MM.1S (cell line): ENCODE measurements around the gene VEGFC.

Experiments used
- DNase-seq: peaks from one replicate; pipeline ENCODE4 v3.0.0-alpha.2; 2015
- H2AFZ ChIP-seq: fragments of 300-600 bp; sonication (generic); 2 replicates; pipeline ENCODE4 v1.6.0; 2016; ENCODE audit warnings: antibody characterized with exemption, low read length
- H3F3A ChIP-seq: fragments of 300-600 bp; sonication (generic); 2 replicates; pipeline ENCODE4 v1.6.1; 2016; ENCODE audit warnings: mild to moderate bottlenecking, antibody characterized with exemption, low read length, moderate library complexity, mixed read lengths; ENCODE audit not compliant: insufficient read depth
- H3K27ac ChIP-seq: fragments of 300-600 bp; sonication (generic); 2 replicates; pipeline ENCODE4 v1.5.1; 2016; ENCODE audit warnings: mild to moderate bottlenecking, low read length
- H3K27me3 ChIP-seq: fragments of 300-600 bp; sonication (generic); replicated peaks from 2 replicates; pipeline ENCODE4 v1.6.0; 2016; ENCODE audit warnings: low read length; ENCODE audit not compliant: insufficient read depth
- H3K36me3 ChIP-seq: fragments of 300-600 bp; sonication (generic); replicated peaks from 2 replicates; pipeline ENCODE4 v1.6.1; 2016; ENCODE audit warnings: mild to moderate bottlenecking, low read length, mixed read lengths; ENCODE audit not compliant: insufficient read depth
- H3K4me1 ChIP-seq: fragments of 300-600 bp; sonication (generic); 2 replicates; pipeline ENCODE4 v1.6.1; 2016; ENCODE audit warnings: low read length, mixed read lengths
- H3K4me2 ChIP-seq: fragments of 300-600 bp; sonication (generic); 2 replicates; pipeline ENCODE4 v1.6.0; 2016; ENCODE audit warnings: low read depth, low read length
- H3K4me3 ChIP-seq: fragments of 300-600 bp; sonication (generic); 2 replicates; pipeline ENCODE4 v1.5.1; 2016; ENCODE audit warnings: low read length, mixed read lengths
- H3K79me2 ChIP-seq: fragments of 300-600 bp; sonication (generic); 2 replicates; pipeline ENCODE4 v1.6.1; 2016; ENCODE audit warnings: mixed run types, low read length, mixed read lengths
- H3K9ac ChIP-seq: fragments of 300-600 bp; sonication (generic); 2 replicates; pipeline ENCODE4 v1.6.1; 2016; ENCODE audit warnings: low read length, mixed read lengths
- H3K9me2 ChIP-seq: fragments of 300-600 bp; sonication (generic); replicated peaks from 2 replicates; pipeline ENCODE4 v1.6.1; 2016; ENCODE audit warnings: mild to moderate bottlenecking, low read length, mixed read lengths; ENCODE audit not compliant: insufficient read depth
- H3K9me3 ChIP-seq: fragments of 300-600 bp; sonication (generic); replicated peaks from 2 replicates; pipeline ENCODE4 v1.6.1; 2016; ENCODE audit warnings: mild to moderate bottlenecking, low read length, mixed read lengths; ENCODE audit not compliant: insufficient read depth
- H4K20me1 ChIP-seq: fragments of 300-600 bp; sonication (generic); 2 replicates; pipeline ENCODE4 v1.6.1; 2016; ENCODE audit warnings: mild to moderate bottlenecking, low read length, moderate library complexity, mixed read lengths; ENCODE audit not compliant: insufficient read depth
- CTCF ChIP-seq: fragments of 300-600 bp; sonication (generic); IDR thresholded peaks from 2 replicates; pipeline ENCODE4 v1.5.1; 2016; ENCODE audit warnings: antibody characterized with exemption, low read length, mixed read lengths
- EZH2 ChIP-seq: fragments of 300-600 bp; sonication (generic); optimal IDR thresholded peaks from 2 replicates; pipeline ENCODE3; 2017; ENCODE audit warnings: low read depth, mild to moderate bottlenecking, antibody characterized with exemption, low read length, mixed read lengths
- EZH2phosphoT487 ChIP-seq: fragments of 300-600 bp; sonication (generic); IDR thresholded peaks from 2 replicates; pipeline ENCODE4 v1.6.1; 2018; ENCODE audit warnings: antibody characterized with exemption, low read length

Gene VEGFC

DNA sequence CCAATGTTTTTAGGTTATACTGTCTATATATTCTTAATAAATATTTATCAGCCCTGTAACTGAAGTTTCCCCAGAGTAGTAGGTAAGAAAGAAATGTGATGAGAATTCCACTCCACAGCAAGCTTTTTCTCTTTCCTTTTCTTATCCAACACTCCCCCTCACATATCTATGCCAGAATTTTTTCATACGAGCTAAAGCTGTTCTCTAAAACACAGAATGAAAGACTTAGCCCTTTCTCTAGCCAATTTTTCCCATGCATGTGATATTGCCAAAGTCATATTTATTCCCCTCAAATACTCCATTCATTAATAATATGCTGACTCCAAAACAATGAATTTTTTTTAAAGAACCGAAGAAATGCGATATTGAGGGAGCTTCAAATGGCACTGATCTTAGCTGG is 32.3 kb downstream of the VEGFC start:
- peaks cover 22% of the 10 kb centered on the region for H3K4me1 ChIP-seq
- no peaks in the 10 kb centered on the region for H3K27me3 ChIP-seq
- H3K79me2 ChIP-seq: no peaks in the 10 kb centered on the region
- H3K4me2 ChIP-seq: no peak overlapping the region
- no peaks in the 10 kb centered on the region for H3K9me3 ChIP-seq
- H4K20me1 ChIP-seq: no peaks in the 10 kb centered on the region
- H3K4me3 ChIP-seq: no peak overlapping the region
- no peak overlapping the region for H3K9ac ChIP-seq
- no peak overlapping the region for H3K27ac ChIP-seq
- H3F3A ChIP-seq: peaks cover 10% of the 10 kb centered on the region
- H3K9me2 ChIP-seq: no peaks in the 10 kb centered on the region
- DNase-seq: no peak
- H2AFZ ChIP-seq: no peak overlapping the region
- TF ChIP-seq EZH2phosphoT487 (no peak), EZH2 (no peak), CTCF (no peak)
- no peaks in the 10 kb centered on the region for H3K36me3 ChIP-seq

DNA sequence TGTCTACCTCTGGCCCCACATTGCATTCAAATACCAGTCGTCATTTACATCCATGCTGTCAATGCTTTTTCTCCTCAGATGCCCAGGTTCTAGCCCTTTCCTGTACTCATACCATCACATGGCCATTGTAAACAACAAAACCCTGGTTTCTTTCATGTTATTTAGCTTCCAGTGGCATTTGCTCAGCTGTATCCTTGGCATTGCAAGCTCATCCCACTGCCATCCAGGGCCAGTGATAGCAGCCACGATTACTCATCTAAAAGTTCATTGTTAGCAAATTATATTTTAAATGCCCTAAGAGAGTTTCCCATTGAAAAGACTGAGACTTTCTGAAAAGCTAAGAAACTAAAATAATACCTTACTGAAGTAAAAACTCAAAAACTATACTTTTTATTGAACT is 34.0 kb downstream of the VEGFC start:
- H3K9me3 ChIP-seq: no peaks in the 10 kb centered on the region
- no peaks in the 10 kb centered on the region for H3K9me2 ChIP-seq
- no peak overlapping the region for H3K4me3 ChIP-seq
- H3K79me2 ChIP-seq: no peaks in the 10 kb centered on the region
- TF ChIP-seq EZH2phosphoT487 (no peak), CTCF (no peak), EZH2 (no peak)
- no peaks in the 10 kb centered on the region for H3K36me3 ChIP-seq
- peaks cover 10% of the 10 kb centered on the region for H3F3A ChIP-seq
- no peaks in the 10 kb centered on the region for H4K20me1 ChIP-seq
- H3K27me3 ChIP-seq: no peaks in the 10 kb centered on the region
- no peak for DNase-seq
- peaks cover 20% of the 10 kb centered on the region for H3K4me1 ChIP-seq
- H2AFZ ChIP-seq: no peak overlapping the region
- H3K4me2 ChIP-seq: no peak overlapping the region
- no peak overlapping the region for H3K27ac ChIP-seq
- H3K9ac ChIP-seq: no peak overlapping the region

GRCh38 chr4:176758323-176758722 is 34.4 kb downstream of the VEGFC start:
- H3K9me2 ChIP-seq: no peaks in the 10 kb centered on the region
- H3K79me2 ChIP-seq: no peaks in the 10 kb centered on the region
- no peak overlapping the region for H3K4me2 ChIP-seq
- TF ChIP-seq CTCF (no peak), EZH2phosphoT487 (no peak), EZH2 (no peak)
- H3K9me3 ChIP-seq: no peaks in the 10 kb centered on the region
- no peak overlapping the region for H3K4me3 ChIP-seq
- peaks cover 10% of the 10 kb centered on the region for H3F3A ChIP-seq
- H3K27ac ChIP-seq: no peak overlapping the region
- no peaks in the 10 kb centered on the region for H4K20me1 ChIP-seq
- H3K4me1 ChIP-seq: peaks cover 17% of the 10 kb centered on the region
- no peak overlapping the region for H3K9ac ChIP-seq
- no peak for DNase-seq
- H3K27me3 ChIP-seq: no peaks in the 10 kb centered on the region
- H3K36me3 ChIP-seq: no peaks in the 10 kb centered on the region
- H2AFZ ChIP-seq: no peak overlapping the region
